ENCODE results near the gene CALML3. TPM values are rescaled to one million over a fixed set of nuclear protein-coding genes. Genes with fewer than 3 reads are reported as not detected.

Gene CALML3
- total and polyA plus RNA-seq, 2 of the 8 experiments (the other 6 are each of a cell fraction or from before 2014, with no cell fraction given): not detected

GRCh38 chr10:5528989-5529701, 4.4 kb downstream of the CALML3 start:
- ChIA-PET POLR2A (ENCODE audit: partially characterized antibody) (interaction anchor here (0.7 kb wide), 1 partner anchor 136 kb away, joined by 3 read pairs; no protein-coding TSS in a partner anchor), CTCF (ENCODE audit: partially characterized antibody) (interaction anchor here (0.6 to 2.6 kb wide), 8 partner anchors 10 to 296 kb away, joined by 3 to 8 read pairs (median 4); no protein-coding TSS in a partner anchor)
- H2BK20ac ChIP-seq (ENCODE audit: low read length): no peak overlapping the region
- no peaks in the 10 kb centered on the region for H3K79me2 ChIP-seq (ENCODE audit: control insufficient read depth in 1 of 2, insufficient read depth in 2 of 2, low read length in 2 of 2)
- H4K5ac ChIP-seq (ENCODE audit: insufficient read length, low read depth, low read length): no peak overlapping the region
- H3K23me2 ChIP-seq (ENCODE audit: low read depth, low read length): no peaks in the 10 kb centered on the region
- H3K4me2 ChIP-seq (ENCODE audit: insufficient read depth in 1 of 2, low read depth in 2 of 2, low read length in 2 of 2): no peak overlapping the region
- no peak overlapping the region for H3K56ac ChIP-seq (replicated peaks; ENCODE audit: insufficient read length, low read depth, low read length)
- no peak overlapping the region for H2AK5ac ChIP-seq (ENCODE audit: low read depth, low read length)
- H2BK15ac ChIP-seq (ENCODE audit: low read length): no peak overlapping the region
- 93% methylated on average over 10 of the region's 11 CpGs; no CpG with 5 or more reads in 1 of the 2 experiments for WGBS, 2 experiments (ENCODE audit: extremely low coverage in 1 of 2, insufficient coverage in 1 of 2, insufficient read length in 1 of 2, insufficient replicate concordance in 2 of 2, low coverage in 1 of 2, low lambda C conversion rate in 2 of 2, missing lambda C conversion rate in 1 of 2)
- H4K8ac ChIP-seq (ENCODE audit: extremely low read depth, insufficient read depth, low read length): no peak overlapping the region; the same call in 1 of the 2 replicates
- H2BK12ac ChIP-seq (ENCODE audit: low read depth, low read length): no peak overlapping the region; the same call in 1 of the 2 replicates
- H2BK120ac ChIP-seq (replicated peaks; ENCODE audit: low read depth, low read length): no peak overlapping the region
- H3K18ac ChIP-seq (ENCODE audit: extremely low read depth, low read length): no peak overlapping the region
- FAIRE-seq (no peak), DNase-seq (ENCODE audit: low read depth in 1 of 2, low spot score in 2 of 2) (no peak)
- H3K4me1 ChIP-seq (replicated peaks in 1 of 4; ENCODE audit: control insufficient read depth in 3 of 4, insufficient read depth in 4 of 4, low read length in 3 of 4): peaks cover 0 to 5% (median 0%) of the 10 kb centered on the region in 4 experiments; a peak in 1 of 7 replicates
- no peak overlapping the region for H3K4me3 ChIP-seq (ENCODE audit: extremely low read depth in 1 of 4, insufficient read depth in 2 of 4, low read depth in 3 of 4, low read length in 4 of 4)
- no peak for TF ChIP-seq E2F6 (IDR thresholded peaks at IDR 0.05)
- TF ChIP-seq CHD1 (IDR thresholded peaks at IDR 0.05; ENCODE audit: low read depth, low read length): no peak
- no peak overlapping the region for H3K27ac ChIP-seq (ENCODE audit: low read depth, low read length)
- H3K9me3 ChIP-seq (ENCODE audit: insufficient read depth in 2 of 2, low read depth in 1 of 2, low read length in 1 of 2): peaks cover 0 to 3% of the 10 kb centered on the region in 2 experiments; a peak in 1 of 4 replicates
- H3K27me3 ChIP-seq (replicated peaks in 1 of 4; ENCODE audit: control insufficient read depth in 3 of 4, extremely low read depth in 1 of 4, insufficient read depth in 3 of 4, low read length in 3 of 4): no peaks in the 10 kb centered on the region
- H3K23ac ChIP-seq (ENCODE audit: insufficient read length): no peak overlapping the region
- no peak overlapping the region for H3K4ac ChIP-seq (replicated peaks; ENCODE audit: insufficient read length, low read depth, low read length)
- H3K79me1 ChIP-seq (ENCODE audit: low read depth, low read length): no peaks in the 10 kb centered on the region
- H3K9ac ChIP-seq (replicated peaks in 1 of 4; ENCODE audit: extremely low read depth in 1 of 4, low read depth in 3 of 4, low read length in 3 of 4): no peak overlapping the region
- no peaks in the 10 kb centered on the region for H3K36me3 ChIP-seq (ENCODE audit: control insufficient read depth in 2 of 4, insufficient read depth in 4 of 4, low read length in 3 of 4)
- no peak overlapping the region for H4K91ac ChIP-seq (replicated peaks; ENCODE audit: insufficient read length, low read length)
- H2AFZ ChIP-seq (ENCODE audit: low read length): no peak overlapping the region
- H2BK5ac ChIP-seq (ENCODE audit: low read depth, low read length): no peak overlapping the region
- no peak overlapping the region for H3K14ac ChIP-seq (ENCODE audit: insufficient read length)
- H4K20me1 ChIP-seq (replicated peaks in 1 of 2; ENCODE audit: control insufficient read depth in 1 of 2, insufficient read depth in 2 of 2, low read length in 2 of 2): no peaks in the 10 kb centered on the region

Data from H1 (cell line).